NOMO-1 (cell line): Measurements from ENCODE around the gene FCER1G.
"Not testable (repeated sequence)": the region's sequence is repeated elsewhere in the genome, so short reads cannot be mapped to it uniquely, and the experiment has no call there.

Experiments
- DNase-seq, 2 experiments: peaks; one replicate each; lab custom pipeline; 2025; ENCODE audit not compliant: unreplicated experiment in 2 of 2; lab: John Stamatoyannopoulos, UW

Gene FCER1G

GRCh38 chr1:161226759-161227158, 11.7 kb downstream of the FCER1G start:
- DNase-seq, result no peak

- peak; percentile 73 to 84 for DNase-seq
Observed at GRCh38 chr1:161227196-161227871, 12.2 kb downstream of the FCER1G start.

- no peak for DNase-seq
Observed at GRCh38 chr1:161228032-161228431, 12.9 kb downstream of the FCER1G start.

GRCh38 chr1:161229896-161230295, 14.8 kb downstream of the FCER1G start:
- DNase-seq, result no peak

GRCh38 chr1:161230762-161231161, 15.7 kb downstream of the FCER1G start:
- no peak for DNase-seq

GRCh38 chr1:161233102-161233501, 18.0 kb downstream of the FCER1G start:
- no peak for DNase-seq

- DNase-seq, result no peak
Observed at GRCh38 chr1:161235957-161236775, 21.1 kb downstream of the FCER1G start.

- DNase-seq, result no peak
Observed at GRCh38 chr1:161238039-161238473, 23.0 kb downstream of the FCER1G start, which contains the start of gene NR1I3. Gene NR1I3, minus strand, starts transcription at chr1:161238203. Its CDS starts 1,638 bp downstream, at chr1:161236565.

GRCh38 chr1:161241682-161242081, 26.6 kb downstream of the FCER1G start:
- peak in 1 of 2 experiments; percentile 19 for DNase-seq

GRCh38 chr1:161242313-161242712, 27.2 kb downstream of the FCER1G start:
- peak in 1 of 2 experiments; percentile 37 for DNase-seq

GRCh38 chr1:161244888-161245287, 29.8 kb downstream of the FCER1G start:
- DNase-seq, result no peak

GRCh38 chr1:161250100-161250499, 35.0 kb downstream of the FCER1G start:
- DNase-seq, result not testable (repeated sequence)

- DNase-seq, result no peak
Observed at GRCh38 chr1:161250829-161251228, 35.7 kb downstream of the FCER1G start.

GRCh38 chr1:161251579-161251978, 36.5 kb downstream of the FCER1G start:
- DNase-seq, result no peak

GRCh38 chr1:161255302-161255701, 40.2 kb downstream of the FCER1G start:
- DNase-seq, result not testable (repeated sequence)

GRCh38 chr1:161255955-161256520, 40.9 kb downstream of the FCER1G start:
- not testable (repeated sequence) for DNase-seq

- not testable (repeated sequence) for DNase-seq
Observed at GRCh38 chr1:161257109-161257508, 42.0 kb downstream of the FCER1G start.

- DNase-seq, result no peak
Observed at GRCh38 chr1:161258439-161259344, 43.6 kb downstream of the FCER1G start, which contains the start of gene PCP4L1. Gene PCP4L1, plus strand, starts transcription at chr1:161258745. Its CDS starts 230 bp downstream, at chr1:161258975.

GRCh38 chr1:161259345-161259702, 44.2 kb downstream of the FCER1G start:
- DNase-seq, result no peak

GRCh38 chr1:161259765-161260164, 44.7 kb downstream of the FCER1G start:
- DNase-seq, result no peak
